B cell (primary cell): ENCODE results near the gene ELAVL3. TPM values are rescaled to one million over a fixed set of nuclear protein-coding genes. Genes with fewer than 3 reads are reported as not detected.
A peak's percentile ranks its signal among the peaks of the same experiment; 100 is the strongest.

Experiments used
- ATAC-seq: fragments of 200-7000 bp; cut with Tn5 transposase; one replicate; pipeline ENCODE4 v1.10.0; 2021; ENCODE audit warnings: low read depth, mild to moderate bottlenecking, moderate number of reproducible peaks, moderate library complexity
- CTCF ChIA-PET: fragments of 350-600 bp; sonication (Branson Sonifier 250); formaldehyde crosslinking; loops from one replicate; lab custom pipeline; 2021; ENCODE audit warnings: antibody characterized with exemption, inconsistent platforms; lab: Charles Lee
- POLR2A ChIA-PET: fragments of 350-600 bp; sonication (Branson Sonifier 250); formaldehyde crosslinking; loops from one replicate; lab custom pipeline; 2021; ENCODE audit warnings: antibody characterized with exemption; lab: Charles Lee
- DNase-seq: peaks from one replicate; pipeline ENCODE4 v3.0.0; 2013
- H2AFZ ChIP-seq: 2 replicates; pipeline ENCODE4 v1.6.1; 2012; ENCODE audit warnings: mild to moderate bottlenecking, low read depth, low read length; ENCODE audit not compliant: insufficient read depth, poor library complexity, severe bottlenecking
- H3K27ac ChIP-seq, 2 donors: 1 replicate in 1 of 2; 2 replicates in 1 of 2; pipeline ENCODE4 v1.5.1; 2012 to 2013; ENCODE audit warnings: low read length in 2 of 2, mild to moderate bottlenecking in 2 of 2, moderate library complexity in 1 of 2
- H3K27me3 ChIP-seq, 4 experiments: fragments of 200-600 bp in 1 of 4; sonication (generic) in 1 of 4; replicated peaks in 1 of 4; 1 replicate in 2 of 4; 2 replicates in 2 of 4; pipeline versions ENCODE4 v1.6.1 to v1.7.0; 2013 to 2016; ENCODE audit warnings: low read length in 3 of 4, mild to moderate bottlenecking in 2 of 4, mixed read lengths in 1 of 4, moderate library complexity in 1 of 4; ENCODE audit not compliant: insufficient read depth in 4 of 4, control insufficient read depth in 3 of 4; ENCODE audit errors: control extremely low read depth in 1 of 4
- H3K36me3 ChIP-seq, 2 experiments: replicated peaks in 1 of 2; 1 replicate in 1 of 2; 2 replicates in 1 of 2; pipeline versions ENCODE4 v1.6.1 to v1.7.1; 2013; ENCODE audit warnings: low read length in 1 of 2; ENCODE audit not compliant: insufficient read depth in 2 of 2, control insufficient read depth in 1 of 2; ENCODE audit errors: control extremely low read depth in 1 of 2, extremely low read depth in 1 of 2
- H3K4me1 ChIP-seq, 2 donors: fragments of 200-600 bp in 1 of 2; sonication (generic) in 1 of 2; 1 replicate in 1 of 2; 2 replicates in 1 of 2; pipeline versions ENCODE4 v1.5.1 to v1.6.1; 2013 to 2017; ENCODE audit warnings: low read length in 2 of 2; ENCODE audit not compliant: control insufficient read depth in 2 of 2, insufficient read depth in 2 of 2
- H3K4me2 ChIP-seq: replicated peaks from 2 replicates; pipeline ENCODE3; 2012; ENCODE audit warnings: mild to moderate bottlenecking, low read depth, low read length; ENCODE audit not compliant: poor library complexity, severe bottlenecking
- H3K4me3 ChIP-seq, 5 experiments: fragments of 200-600 bp in 1 of 5; sonication (generic) in 1 of 5; 1 replicate in 3 of 5; 2 replicates in 2 of 5; pipeline versions ENCODE4 v1.5.1 to v1.7.0; 2011 to 2016; ENCODE audit warnings: low read length in 4 of 5, mild to moderate bottlenecking in 4 of 5, low read depth in 2 of 5, control low read depth in 1 of 5, moderate library complexity in 1 of 5; ENCODE audit not compliant: insufficient read depth in 1 of 5; ENCODE audit errors: control extremely low read depth in 1 of 5, extremely low read depth in 1 of 5
- H3K79me2 ChIP-seq: fragments of 200-600 bp; sonication (generic); one replicate; pipeline ENCODE4 v1.6.0; 2016; ENCODE audit warnings: low read length; ENCODE audit not compliant: control insufficient read depth, insufficient read depth
- H3K9ac ChIP-seq: fragments of 200-600 bp; sonication (generic); 2 replicates; pipeline ENCODE4 v1.6.1; 2017; ENCODE audit warnings: mild to moderate bottlenecking, low read length, moderate library complexity
- H3K9me3 ChIP-seq, 3 donors: one replicate each; pipeline versions ENCODE4 v1.6.1 to v1.7.1; 2013; ENCODE audit warnings: low read length in 2 of 3; ENCODE audit not compliant: control insufficient read depth in 2 of 3, insufficient read depth in 1 of 3; ENCODE audit errors: control extremely low read depth in 1 of 3
- H4K20me1 ChIP-seq: 2 replicates; pipeline ENCODE4 v1.6.0; 2012; ENCODE audit warnings: mild to moderate bottlenecking, low read length; ENCODE audit not compliant: insufficient read depth, control insufficient read depth, poor library complexity, severe bottlenecking
- H3K27ac Mint-ChIP-seq: one replicate; pipeline ENCODE4 v1.8.0; 2021; ENCODE audit warnings: mixed read lengths
- H3K27me3 Mint-ChIP-seq: one replicate; pipeline ENCODE4 v1.8.0; 2021; ENCODE audit warnings: mixed read lengths
- H3K4me1 Mint-ChIP-seq: one replicate; pipeline ENCODE4 v1.8.0; 2021; ENCODE audit warnings: mixed read lengths
- H3K4me3 Mint-ChIP-seq: one replicate; pipeline ENCODE4 v1.8.0; 2021; ENCODE audit warnings: mixed read lengths
- H3K9me3 Mint-ChIP-seq: one replicate; pipeline ENCODE4 v1.8.0; 2022; ENCODE audit warnings: mixed read lengths; ENCODE audit not compliant: insufficient read depth
- EZH2 ChIP-seq: IDR thresholded peaks from 2 replicates; pipeline ENCODE4 v1.6.1; 2012; ENCODE audit warnings: borderline replicate concordance, low read depth, mild to moderate bottlenecking, moderate library complexity, low read length; ENCODE audit not compliant: insufficient read depth, poor library complexity, severe bottlenecking
- whole genome bisulfite sequencing: methylation state at CpG from one replicate; pipeline ENCODE4 v1.1.5; 2013; ENCODE audit warnings: missing lambda C conversion rate; ENCODE audit not compliant: insufficient coverage; 5-methylcytosine and 5-hydroxymethylcytosine counted together
- intact Hi-C: fragments of 100-400 bp; cut with micrococcal nuclease; formaldehyde crosslinking; loops from one replicate; pipeline ENCODE4 v1.10.0; 2022
- polyA plus RNA-seq: library from polyadenylated mRNA; depleted of rRNA; stranded (reverse); fragments of >200 nt; gene quantifications from 2 replicates; pipeline ENCODE4 v1.2.3, GENCODE V29; 2012
- total RNA-seq, 2 donors: library from RNA; stranded (reverse); fragments of 120-200 nt in 1 of 2; gene quantifications; 1 replicate in 1 of 2; 2 replicates in 1 of 2; pipeline versions ENCODE4 v1.2.3 to v1.2.4, GENCODE V29; 2013 to 2022
- TF ChIP-seq, protein P1 (sequence below): fragments of 200-600 bp; IDR thresholded peaks from one replicate; pipeline ENCODE4 v1.8.0; 2022; ENCODE audit warnings: antibody characterized with exemption, mild to moderate bottlenecking

ELAVL3 gene
- total and polyA plus RNA-seq, 2 donors (not counting 1 experiment from before 2014, with no cell fraction given), result 0.01 TPM; not detected in 1

GRCh38 chr19:11505032-11505503 is 24.2 kb upstream of the ELAVL3 start:
- Histone ChIP-seq H4K20me1 (no peaks in the 10 kb centered on the region), H3K36me3 (no peaks in the 10 kb centered on the region), H3K4me3 (peak overlapping the region in 4 of 5 experiments; percentile 62 to 98 (median 82)), H3K27ac (peak overlapping the region; percentile 65 to 98), H3K4me2 (peak overlapping the region; percentile 98), H2AFZ (peak overlapping the region; percentile 96), H3K27me3 (no peaks in the 10 kb centered on the region), H3K4me1 (peaks cover 9 to 13% of the 10 kb centered on the region in 2 donors), H3K9me3 (no peaks in the 10 kb centered on the region), H3K79me2 (peaks cover 3% of the 10 kb centered on the region), H3K9ac (peak overlapping the region; percentile 99)
- WGBS, result 1% methylated on average over 26 of the region's 33 CpGs
- Mint-ChIP-seq H3K27me3 (no peaks in the 10 kb centered on the region), H3K4me1 (peaks cover 13% of the 10 kb centered on the region), H3K9me3 (no peaks in the 10 kb centered on the region), H3K4me3 (peak overlapping the region; percentile 87), H3K27ac (peak overlapping the region; percentile 93)
- intact Hi-C loops, result loop anchor here (1.0 to 2.0 kb wide), 7 partner anchors 23 to 1192 kb away; partner anchors contain the start of genes CCDC159, ECSIT, ELOF1 and FBXW9
- ChIA-PET CTCF (no interaction called here), POLR2A (interaction anchor here (0.9 kb wide), 1 partner anchor 31 kb away, joined by 3 read pairs; no protein-coding TSS in a partner anchor)
- TF ChIP-seq, protein P1, sequence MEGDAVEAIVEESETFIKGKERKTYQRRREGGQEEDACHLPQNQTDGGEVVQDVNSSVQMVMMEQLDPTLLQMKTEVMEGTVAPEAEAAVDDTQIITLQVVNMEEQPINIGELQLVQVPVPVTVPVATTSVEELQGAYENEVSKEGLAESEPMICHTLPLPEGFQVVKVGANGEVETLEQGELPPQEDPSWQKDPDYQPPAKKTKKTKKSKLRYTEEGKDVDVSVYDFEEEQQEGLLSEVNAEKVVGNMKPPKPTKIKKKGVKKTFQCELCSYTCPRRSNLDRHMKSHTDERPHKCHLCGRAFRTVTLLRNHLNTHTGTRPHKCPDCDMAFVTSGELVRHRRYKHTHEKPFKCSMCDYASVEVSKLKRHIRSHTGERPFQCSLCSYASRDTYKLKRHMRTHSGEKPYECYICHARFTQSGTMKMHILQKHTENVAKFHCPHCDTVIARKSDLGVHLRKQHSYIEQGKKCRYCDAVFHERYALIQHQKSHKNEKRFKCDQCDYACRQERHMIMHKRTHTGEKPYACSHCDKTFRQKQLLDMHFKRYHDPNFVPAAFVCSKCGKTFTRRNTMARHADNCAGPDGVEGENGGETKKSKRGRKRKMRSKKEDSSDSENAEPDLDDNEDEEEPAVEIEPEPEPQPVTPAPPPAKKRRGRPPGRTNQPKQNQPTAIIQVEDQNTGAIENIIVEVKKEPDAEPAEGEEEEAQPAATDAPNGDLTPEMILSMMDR, result no peak
- TF ChIP-seq EZH2, result no peak
- peak; percentile 97 for DNase-seq
- peak; percentile 90 for ATAC-seq

DNA sequence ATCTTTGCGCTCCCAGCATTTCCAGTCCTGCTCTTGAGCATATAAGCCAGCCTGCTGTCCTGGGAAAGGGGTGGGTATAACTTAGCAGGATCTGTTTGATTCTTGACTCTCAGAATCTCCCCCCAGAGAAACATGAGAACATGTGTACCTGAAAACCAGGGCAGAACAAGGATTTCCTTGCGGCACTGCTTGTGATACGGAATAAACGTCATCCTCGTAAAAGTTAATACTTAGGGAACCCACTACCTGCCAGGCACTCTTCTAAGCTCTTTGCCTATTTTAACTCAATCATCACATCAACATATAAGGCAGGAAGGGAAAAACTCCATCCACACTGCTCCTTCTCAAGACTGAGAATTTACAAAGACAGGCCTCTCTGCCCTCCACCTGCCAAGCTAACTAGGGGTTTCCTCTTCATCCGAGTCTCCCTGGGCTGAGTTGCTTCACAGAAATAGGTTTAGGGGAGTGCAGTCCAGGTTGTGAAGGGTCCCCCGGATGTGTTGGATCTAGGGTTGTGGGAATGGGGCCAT is 23.7 kb upstream of the ELAVL3 start:
- Histone ChIP-seq H2AFZ (peak overlapping the region; percentile 96), H3K9ac (peak overlapping the region; percentile 99), H3K4me1 (peaks cover 9 to 13% of the 10 kb centered on the region in 2 donors), H3K9me3 (no peaks in the 10 kb centered on the region), H3K36me3 (no peaks in the 10 kb centered on the region), H3K27ac (peak overlapping the region; percentile 65 to 98), H4K20me1 (no peaks in the 10 kb centered on the region), H3K27me3 (no peaks in the 10 kb centered on the region), H3K4me2 (peak overlapping the region; percentile 98), H3K79me2 (peaks cover 3% of the 10 kb centered on the region), H3K4me3 (peak overlapping the region in 4 of 5 experiments; percentile 62 to 98 (median 82))
- ChIA-PET CTCF (no interaction called here), POLR2A (no interaction called here)
- intact Hi-C loops, result loop anchor here (1.0 to 2.0 kb wide), 7 partner anchors 22 to 1192 kb away; partner anchors contain the start of genes CCDC159, ECSIT, ELOF1 and FBXW9
- no peaks in the 10 kb centered on the region for H3K27me3 Mint-ChIP-seq
- no peak for TF ChIP-seq EZH2
- TF ChIP-seq, protein P1, result no peak
- peaks cover 13% of the 10 kb centered on the region for H3K4me1 Mint-ChIP-seq
- peak overlapping the region; percentile 93 for H3K27ac Mint-ChIP-seq
- peak overlapping the region; percentile 87 for H3K4me3 Mint-ChIP-seq
- ATAC-seq (no peak), DNase-seq (no peak)
- 70% methylated on average over 5 of the region's 7 CpGs for WGBS
- no peaks in the 10 kb centered on the region for H3K9me3 Mint-ChIP-seq
